LHCN-M2 (cell line): ENCODE results near the gene DAGLA. TPM values are rescaled to one million over a fixed set of nuclear protein-coding genes. Genes with fewer than 3 reads are reported as not detected.

ENCODE experiments used
- total RNA-seq: library from RNA; depleted of rRNA; stranded (reverse); fragments of >200 nt; gene quantifications from 2 replicates; pipeline ENCODE4 v1.2.3, GENCODE V29; 2014; rRNA removed

The DAGLA gene
- total RNA-seq, 1 experiment from 2014 or later: 4.0 TPM

Other genes with a start within 250 kb of the DAGLA start
- gene LRRC10B, start 171.6 kb upstream of the DAGLA start, total RNA-seq: not detected in 2 replicates
- gene SYT7, start 99.3 kb upstream of the DAGLA start, total RNA-seq: 1.6 and 2.0 TPM in 2 replicates
- gene MYRF, start 72.2 kb downstream of the DAGLA start, total RNA-seq: 0.17 and 0.26 TPM in 2 replicates
- 46.0 and 58.6 TPM in 2 replicates for gene TMEM258, start 112.2 kb downstream of the DAGLA start, total RNA-seq
- 121 and 129 TPM in 2 replicates for gene FEN1, start 112.5 kb downstream of the DAGLA start, total RNA-seq
- gene FADS1, start 136.6 kb downstream of the DAGLA start, total RNA-seq: 65.0 and 83.9 TPM in 2 replicates
- gene FADS2, start 147.9 kb downstream of the DAGLA start, total RNA-seq: 37.1 and 45.5 TPM in 2 replicates
- 293 and 313 TPM in 2 replicates for gene FADS3, start 211.2 kb downstream of the DAGLA start, total RNA-seq
- gene RAB3IL1, start 237.2 kb downstream of the DAGLA start, total RNA-seq: 2.4 and 4.8 TPM in 2 replicates